Stimulated activated effector memory CD8-positive, alpha-beta T cell treated with anti-CD3 and anti-CD28 coated beads, Interleukin-12 subunit alpha, Interleukin-12 subunit beta, amount 100 ng/mL, for 72 hours (primary cell): Measurements from ENCODE around the gene HBQ1.
A peak's percentile ranks its signal among the peaks of the same experiment; 100 is the strongest.
"Not testable (repeated sequence)": the region's sequence is repeated elsewhere in the genome, so short reads cannot be mapped to it uniquely, and the experiment has no call there.

Source experiments
- ATAC-seq: fragments of 150-1000 bp; cut with Tn5 transposase; 2 replicates; pipeline ENCODE4 v1.10.0; 2021
- DNase-seq, 2 donors: peaks; one replicate each; pipeline ENCODE4 v3.0.0; 2021 to 2022; ENCODE audit warnings: low spot score in 2 of 2
- H3K27ac Mint-ChIP-seq: one replicate; pipeline ENCODE4 v1.8.0; 2022; ENCODE audit warnings: mild to moderate bottlenecking, mixed read lengths
- H3K36me3 Mint-ChIP-seq: one replicate; pipeline ENCODE4 v1.8.0; 2022; ENCODE audit warnings: mild to moderate bottlenecking, mixed read lengths
- H3K4me1 Mint-ChIP-seq: one replicate; pipeline ENCODE4 v1.8.0; 2022; ENCODE audit warnings: mixed read lengths
- H3K4me3 Mint-ChIP-seq: one replicate; pipeline ENCODE4 v1.8.0; 2022; ENCODE audit warnings: mild to moderate bottlenecking, mixed read lengths
- H3K9me3 Mint-ChIP-seq: one replicate; pipeline ENCODE4 v1.8.0; 2022; ENCODE audit warnings: mixed read lengths

The HBQ1 gene

GRCh38 chr16:203246-203645 is 23.0 kb downstream of the HBQ1 start:
- H3K9me3 Mint-ChIP-seq = no peaks in the 10 kb centered on the region
- no peaks in the 10 kb centered on the region for H3K4me1 Mint-ChIP-seq
- peaks cover 100% of the 10 kb centered on the region for H3K36me3 Mint-ChIP-seq
- no peak overlapping the region for H3K4me3 Mint-ChIP-seq
- H3K27ac Mint-ChIP-seq = no peak overlapping the region
- ATAC-seq (no peak), DNase-seq (no peak)

DNA sequence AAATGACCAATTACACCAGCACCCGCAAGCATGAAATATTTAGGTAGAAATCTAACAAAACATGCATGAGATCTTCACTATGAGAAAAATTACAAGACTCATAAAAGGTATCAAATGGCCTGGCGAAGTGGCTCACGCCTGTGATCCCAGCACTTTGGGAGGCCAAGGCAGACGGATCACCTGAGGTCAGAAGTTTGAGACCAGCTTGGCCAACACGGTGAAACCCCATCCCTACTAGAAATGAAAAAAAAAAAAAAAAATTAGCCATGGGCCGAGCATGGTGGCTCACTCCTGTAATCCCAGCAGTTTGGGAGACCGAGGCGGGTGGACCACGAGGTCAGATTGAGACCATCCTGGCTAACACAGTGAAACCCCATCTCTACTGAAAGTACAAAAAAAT is 23.8 kb downstream of the HBQ1 start:
- H3K9me3 Mint-ChIP-seq, H3K27ac Mint-ChIP-seq, H3K4me3 Mint-ChIP-seq, H3K4me1 Mint-ChIP-seq, ATAC-seq, DNase-seq: not testable (repeated sequence)
- H3K36me3 Mint-ChIP-seq = peaks cover 100% of the 10 kb centered on the region

GRCh38 chr16:209359-209758 is 29.1 kb downstream of the HBQ1 start:
- not testable (repeated sequence) for H3K9me3 Mint-ChIP-seq, H3K27ac Mint-ChIP-seq, H3K4me3 Mint-ChIP-seq, DNase-seq, H3K4me1 Mint-ChIP-seq, ATAC-seq
- H3K36me3 Mint-ChIP-seq = peaks cover 100% of the 10 kb centered on the region

DNA sequence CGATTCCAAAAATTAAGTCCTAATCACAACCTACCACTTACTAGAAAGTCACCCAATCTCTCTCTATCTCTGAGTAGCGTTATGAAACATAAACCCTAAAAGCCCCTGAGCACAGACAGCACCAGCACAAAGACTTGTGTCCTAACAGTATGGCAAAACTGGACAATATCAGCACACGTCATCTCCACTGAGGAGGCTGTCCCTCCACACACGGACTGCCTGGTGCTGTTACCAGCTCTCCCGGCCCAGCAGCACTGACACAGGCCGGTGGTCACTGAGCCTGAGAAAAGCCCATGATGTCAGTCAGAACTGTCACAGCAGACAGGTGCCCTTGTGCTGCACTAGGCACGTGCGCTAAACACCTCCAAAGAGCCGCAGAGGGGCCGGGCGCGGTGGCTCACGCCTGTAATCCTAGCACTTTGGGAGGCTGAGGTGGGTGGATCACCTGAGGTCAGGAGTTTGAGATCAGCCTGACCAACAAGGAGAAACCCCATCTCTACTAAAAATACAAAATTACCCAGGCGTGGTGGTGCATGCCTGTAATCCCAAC is 31.4 kb downstream of the HBQ1 start:
- H3K4me1 Mint-ChIP-seq, DNase-seq, ATAC-seq, H3K4me3 Mint-ChIP-seq, H3K9me3 Mint-ChIP-seq: not testable (repeated sequence)
- Mint-ChIP-seq H3K27ac (peak overlapping the region; percentile 20), H3K36me3 (peaks cover 100% of the 10 kb centered on the region)

DNA sequence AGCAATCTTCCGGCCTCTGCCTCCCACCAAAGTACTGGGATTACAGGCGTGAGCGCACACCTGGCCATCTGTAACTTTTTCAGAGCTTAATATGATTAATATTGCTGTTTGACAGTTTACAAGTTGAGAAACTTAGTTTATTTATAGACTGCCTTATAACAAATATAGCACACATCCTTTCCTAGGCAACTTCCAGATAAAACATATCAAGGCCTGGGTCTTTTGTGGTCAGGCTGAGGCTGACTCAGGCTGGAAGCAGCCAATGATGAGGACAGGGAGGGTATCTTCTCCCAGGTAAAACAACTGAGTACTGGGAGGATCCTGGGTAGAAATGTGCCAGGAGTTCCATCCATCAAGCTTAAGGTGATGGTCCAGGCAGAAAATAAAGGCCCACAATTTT is 32.7 kb downstream of the HBQ1 start:
- H3K36me3 Mint-ChIP-seq = peaks cover 100% of the 10 kb centered on the region
- peaks cover 5% of the 10 kb centered on the region for H3K4me1 Mint-ChIP-seq
- no peak for ATAC-seq
- no peak for DNase-seq
- no peaks in the 10 kb centered on the region for H3K9me3 Mint-ChIP-seq
- H3K27ac Mint-ChIP-seq = peak overlapping the region; percentile 72
- no peak overlapping the region for H3K4me3 Mint-ChIP-seq

GRCh38 chr16:220021-220420 is 39.8 kb downstream of the HBQ1 start:
- DNase-seq = no peak
- Mint-ChIP-seq H3K9me3 (no peaks in the 10 kb centered on the region), H3K4me1 (no peaks in the 10 kb centered on the region), H3K36me3 (peaks cover 99% of the 10 kb centered on the region), H3K4me3 (no peak overlapping the region), H3K27ac (no peak overlapping the region)
- no peak for ATAC-seq

DNA sequence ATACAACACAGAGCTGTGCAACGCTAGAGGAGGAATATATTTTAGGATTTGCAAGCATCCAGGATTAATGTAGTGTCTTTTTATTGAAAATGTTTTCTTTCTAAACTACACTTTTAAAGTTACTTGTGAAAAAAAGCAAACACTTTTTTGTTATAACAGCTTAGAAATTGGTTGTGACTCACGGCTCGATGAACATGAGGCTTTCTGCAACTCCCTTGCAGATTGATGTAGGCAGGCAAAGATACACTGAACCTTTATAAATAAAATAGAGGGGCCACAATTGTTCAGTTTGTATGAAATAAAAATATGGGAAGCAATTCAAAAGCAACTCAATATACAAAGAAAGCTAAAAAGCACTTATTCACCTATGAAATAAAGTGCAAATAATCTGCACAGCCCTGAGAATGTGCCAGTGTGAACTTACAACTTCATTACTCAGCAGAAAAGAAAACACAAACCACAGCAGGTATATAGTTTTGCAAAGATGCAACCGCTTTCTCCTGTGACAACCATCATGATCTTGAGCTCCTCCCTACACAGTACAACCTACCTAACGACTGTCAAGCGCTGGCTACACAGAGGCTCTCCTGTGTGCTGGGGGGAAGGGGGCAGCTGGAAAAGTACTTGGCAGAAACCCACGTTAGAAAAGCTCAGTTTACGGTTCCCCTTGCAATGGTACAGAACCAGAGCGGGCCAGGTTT is 48.0 kb downstream of the HBQ1 start:
- peaks cover 54% of the 10 kb centered on the region for H3K36me3 Mint-ChIP-seq
- H3K27ac Mint-ChIP-seq = peak overlapping the region; percentile 86
- no peaks in the 10 kb centered on the region for H3K9me3 Mint-ChIP-seq
- H3K4me1 Mint-ChIP-seq = peaks cover 15% of the 10 kb centered on the region
- peak; percentile 47 for ATAC-seq
- peak overlapping the region; percentile 80 for H3K4me3 Mint-ChIP-seq
- no peak for DNase-seq

GRCh38 chr16:228852-229730 is 48.8 kb downstream of the HBQ1 start, which contains the start of gene LUC7L:
LUC7L (minus strand) TSS chr16:229449; CDS start chr16:229339, 110 bp downstream.
- Mint-ChIP-seq H3K4me1 (peaks cover 15% of the 10 kb centered on the region), H3K27ac (peak within 1 kb of the TSS; percentile 86), H3K9me3 (no peaks in the 10 kb centered on the region), H3K36me3 (peaks cover 48% of the 10 kb centered on the region), H3K4me3 (peak within 1 kb of the TSS; percentile 80)
- DNase-seq (peak; percentile 84 to 96), ATAC-seq (peak; percentile 96)

DNA sequence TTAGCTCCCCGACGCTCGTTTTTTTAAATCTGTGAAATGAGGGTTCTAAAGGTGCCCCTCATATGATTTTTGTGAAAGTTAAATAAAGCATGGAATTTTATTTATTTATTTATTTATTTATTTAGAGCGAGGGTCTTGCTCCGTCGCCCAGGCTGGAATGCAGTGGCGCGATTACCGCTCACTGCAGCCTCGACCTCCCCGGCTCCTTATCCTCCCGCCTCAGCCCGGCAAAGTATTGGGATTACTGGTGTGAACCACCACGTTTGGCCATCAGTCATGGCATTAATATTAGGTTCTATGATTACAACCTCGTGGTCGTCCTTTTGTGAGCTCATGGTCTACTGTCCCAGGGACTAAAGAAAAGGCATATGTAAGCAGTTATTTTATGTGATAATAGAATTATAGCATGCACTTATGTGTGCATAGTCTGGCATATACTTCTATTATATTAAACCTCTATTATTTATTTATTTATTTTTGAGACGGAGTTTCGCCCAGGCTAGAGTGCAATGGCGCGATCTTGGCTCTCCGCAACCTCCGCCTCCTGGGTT is 49.5 kb downstream of the HBQ1 start:
- Mint-ChIP-seq H3K36me3 (peaks cover 47% of the 10 kb centered on the region), H3K4me1 (peaks cover 16% of the 10 kb centered on the region), H3K27ac (peak overlapping the region; percentile 86), H3K9me3 (no peaks in the 10 kb centered on the region), H3K4me3 (peak overlapping the region; percentile 80)
- ATAC-seq = no peak
- DNase-seq = no peak

- Mint-ChIP-seq H3K36me3 (peaks cover 41% of the 10 kb centered on the region), H3K4me1 (peaks cover 21% of the 10 kb centered on the region)
- DNase-seq, H3K4me3 Mint-ChIP-seq, H3K9me3 Mint-ChIP-seq, H3K27ac Mint-ChIP-seq, ATAC-seq: not testable (repeated sequence)
These were observed 50.1 kb downstream of the HBQ1 start for GRCh38 chr16:230351-230750.
